HCT116 (cell line): ENCODE results near the gene DNAJC6. TPM values are rescaled to one million over a fixed set of nuclear protein-coding genes. Genes with fewer than 3 reads are reported as not detected.

Source experiments
- ATAC-seq: fragments of 200-7000 bp; cut with Tn5 transposase; 2 replicates; pipeline ENCODE4 v1.9.1; 2020; ENCODE audit warnings: mild to moderate bottlenecking, moderate library complexity
- BruUV-seq: library from RNA; stranded (reverse); fragments of 400-500 nt; replicated peaks from 2 replicates; lab custom pipeline; 2021; lab: Mats Ljungman, UMichigan
- CTCF ChIA-PET: fragments of 300-600 bp; sonication (Branson Sonifier 250); formaldehyde crosslinking; loops from one replicate; lab custom pipeline; 2021; ENCODE audit warnings: antibody characterized with exemption; lab: Charles Lee
- POLR2A ChIA-PET: fragments of 300-600, 350-600 bp; sonication (Branson Sonifier 250); formaldehyde crosslinking; loops from one replicate; lab custom pipeline; 2021; ENCODE audit warnings: antibody characterized with exemption; lab: Charles Lee
- RAD21 ChIA-PET, 2 experiments: fragments of 300-600 bp; sonication (Branson Sonifier 250); formaldehyde crosslinking; loops; one replicate each; lab custom pipeline; 2023; ENCODE audit warnings: low total read pairs in 2 of 2; ENCODE audit not compliant: uncharacterized antibody in 2 of 2, unreplicated experiment in 2 of 2, low non-redundant PET in 1 of 2; lab: Charles Lee
- DNase-seq: peaks from one replicate; pipeline ENCODE4 v3.0.0-alpha.2; 2010; ENCODE audit warnings: low read depth, low spot score
- H2AFZ ChIP-seq: fragments of 200-600 bp; shearing (Covaris generic), sonication (generic); 2 replicates; pipeline ENCODE4 v1.6.1; 2017; ENCODE audit warnings: low read depth, mixed run types, mixed read lengths, antibody characterized with exemption, low read length; ENCODE audit not compliant: poor library complexity, severe bottlenecking
- H3K27ac ChIP-seq: 2 replicates; pipeline ENCODE4 v1.5.1; 2012; ENCODE audit warnings: low read depth, low read length
- H3K27me3 ChIP-seq: fragments of 200-600 bp; sonication (generic); 2 replicates; pipeline ENCODE4 v1.6.1; 2016; ENCODE audit warnings: mixed run types, low read length, mixed read lengths; ENCODE audit not compliant: insufficient read depth
- H3K36me3 ChIP-seq, 2 experiments: fragments of 200-500 bp in 1 of 2; fragments of 200-600 bp in 1 of 2; sonication (Bioruptor generic) in 1 of 2; sonication (generic) in 1 of 2; 2 replicates each; pipeline versions ENCODE4 v1.5.1 to v1.6.1; 2014 to 2016; ENCODE audit warnings: low read length in 2 of 2, inconsistent platforms in 1 of 2, mixed read lengths in 1 of 2, mixed run types in 1 of 2; ENCODE audit not compliant: insufficient read depth in 2 of 2, control insufficient read depth in 1 of 2
- H3K4me1 ChIP-seq, 2 experiments: fragments of 200-600 bp in 1 of 2; sonication (generic) in 1 of 2; 2 replicates each; pipeline versions ENCODE4 v1.5.1 to v1.6.1; 2012 to 2017; ENCODE audit warnings: low read length in 2 of 2, inconsistent platforms in 1 of 2, mild to moderate bottlenecking in 1 of 2, mixed read lengths in 1 of 2, mixed run types in 1 of 2, moderate library complexity in 1 of 2; ENCODE audit not compliant: insufficient read depth in 2 of 2, control insufficient read depth in 1 of 2
- H3K4me2 ChIP-seq: fragments of 200-600 bp; sonication (generic); 2 replicates; pipeline ENCODE4 v1.6.1; 2017; ENCODE audit warnings: mixed run types, low read length, mixed read lengths
- H3K4me3 ChIP-seq, 2 experiments: fragments of 200-600 bp in 1 of 2; sonication (generic) in 1 of 2; replicated peaks in 1 of 2; 2 replicates each; pipeline ENCODE4 v1.5.1; 2011 to 2016; ENCODE audit warnings: low read length in 2 of 2, control low read depth in 1 of 2, low read depth in 1 of 2, mild to moderate bottlenecking in 1 of 2, mixed read lengths in 1 of 2, mixed run types in 1 of 2
- H3K79me2 ChIP-seq: fragments of 200-600 bp; sonication (generic); 2 replicates; pipeline ENCODE4 v1.6.1; 2017; ENCODE audit warnings: mild to moderate bottlenecking, mixed run types, low read length, moderate library complexity, mixed read lengths; ENCODE audit not compliant: insufficient read depth
- H3K9ac ChIP-seq: fragments of 200-600 bp; sonication (generic); 2 replicates; pipeline ENCODE4 v1.6.1; 2016; ENCODE audit warnings: low read length, mixed read lengths
- H3K9me2 ChIP-seq: fragments of 200-600 bp; sonication (generic), shearing (Covaris generic); 2 replicates; pipeline ENCODE4 v1.6.1; 2017; ENCODE audit warnings: mixed run types, mild to moderate bottlenecking, moderate library complexity; ENCODE audit not compliant: insufficient read depth
- H3K9me3 ChIP-seq, 2 experiments: fragments of 200-500 bp in 1 of 2; fragments of 200-600 bp in 1 of 2; sonication (Bioruptor generic) in 1 of 2; sonication (generic) in 1 of 2; 2 replicates each; pipeline ENCODE4 v1.6.1; 2014 to 2017; ENCODE audit warnings: low read length in 2 of 2, mixed read lengths in 2 of 2, inconsistent platforms in 1 of 2, low read depth in 1 of 2, mild to moderate bottlenecking in 1 of 2, mixed run types in 1 of 2, moderate library complexity in 1 of 2; ENCODE audit not compliant: control insufficient read depth in 1 of 2, insufficient read depth in 1 of 2
- H4K20me1 ChIP-seq: fragments of 200-600 bp; sonication (generic), shearing (Covaris generic); 2 replicates; pipeline ENCODE4 v1.6.1; 2017; ENCODE audit warnings: mixed run types, mild to moderate bottlenecking, moderate library complexity; ENCODE audit not compliant: insufficient read depth
- EGR1 ChIP-seq: IDR thresholded peaks from 2 replicates; pipeline ENCODE4 v1.6.1; 2012; ENCODE audit warnings: low read depth
- ELF1 ChIP-seq: IDR thresholded peaks from 2 replicates; pipeline ENCODE4 v1.6.1; 2012; ENCODE audit warnings: low read depth, borderline replicate concordance
- EZH2 ChIP-seq: fragments of 200-600 bp; sonication (generic); IDR thresholded peaks from 2 replicates; pipeline ENCODE4 v1.6.1; 2017; ENCODE audit warnings: antibody characterized with exemption, mixed run types
- EZH2phosphoT487 ChIP-seq: fragments of 200-600 bp; IDR thresholded peaks from 2 replicates; pipeline ENCODE4 v1.6.1; 2018; ENCODE audit warnings: antibody characterized with exemption, borderline replicate concordance
- JUND ChIP-seq: IDR thresholded peaks from 2 replicates; pipeline ENCODE4 v1.6.1; 2012
- POLR2A ChIP-seq: IDR thresholded peaks from 2 replicates; pipeline ENCODE4 v1.7.0; 2011; ENCODE audit warnings: borderline replicate concordance; ENCODE audit not compliant: insufficient read depth, insufficient read length; ENCODE audit errors: extremely low read depth
- SIN3A ChIP-seq: IDR thresholded peaks from 2 replicates; pipeline ENCODE4 v1.6.1; 2012; ENCODE audit warnings: low read depth
- SRF ChIP-seq: IDR thresholded peaks from 2 replicates; pipeline ENCODE4 v1.6.1; 2012; ENCODE audit warnings: low read depth
- TCF7L2 ChIP-seq: IDR thresholded peaks from 2 replicates; pipeline ENCODE4 v1.7.0; 2011; ENCODE audit warnings: borderline replicate concordance, inconsistent platforms; ENCODE audit not compliant: insufficient read depth, insufficient read length; ENCODE audit errors: extremely low read depth
- YY1 ChIP-seq: IDR thresholded peaks from 2 replicates; pipeline ENCODE4 v1.6.1; 2011; ENCODE audit warnings: low read length, low read depth, moderate library complexity, mild to moderate bottlenecking; ENCODE audit not compliant: insufficient replicate concordance; ENCODE audit errors: extremely low read depth
- ZFX ChIP-seq: fragments of 450-650 bp; IDR thresholded peaks from 2 replicates; pipeline ENCODE4 v1.6.1; 2017
- intact Hi-C: fragments of 100-400 bp; cut with micrococcal nuclease; formaldehyde crosslinking; loops from 2 replicates; pipeline ENCODE4 v1.10.0; 2022
- total RNA-seq: library from RNA; stranded (reverse); gene quantifications from one replicate; pipeline ENCODE4 v1.2.1, GENCODE V29; 2021; ENCODE audit not compliant: unreplicated experiment
- TF ChIP-seq, protein P1 (sequence below), 3 experiments: fragments of 200-600 bp in 1 of 3; sonication (generic) in 1 of 3; IDR thresholded peaks in 2 of 3; conservative IDR thresholded peaks in 1 of 3; 2 replicates each; pipeline ENCODE4 v1.5.1; 2012 to 2017; ENCODE audit warnings: low read depth in 2 of 3, low read length in 2 of 3, antibody characterized with exemption in 1 of 3, borderline replicate concordance in 1 of 3, control low read depth in 1 of 3, mild to moderate bottlenecking in 1 of 3, mixed read lengths in 1 of 3, mixed run types in 1 of 3, moderate library complexity in 1 of 3; ENCODE audit not compliant: insufficient read depth in 1 of 3
- TF ChIP-seq, protein P2 (sequence below): IDR thresholded peaks from 2 replicates; pipeline ENCODE4 v1.6.1; 2012; ENCODE audit warnings: low read depth
- TF ChIP-seq, protein P3 (sequence below): IDR thresholded peaks from 2 replicates; pipeline ENCODE4 v1.6.1; 2012

The DNAJC6 gene
- total RNA-seq, 1 experiment from 2014 or later = 9.0 TPM

DNA sequence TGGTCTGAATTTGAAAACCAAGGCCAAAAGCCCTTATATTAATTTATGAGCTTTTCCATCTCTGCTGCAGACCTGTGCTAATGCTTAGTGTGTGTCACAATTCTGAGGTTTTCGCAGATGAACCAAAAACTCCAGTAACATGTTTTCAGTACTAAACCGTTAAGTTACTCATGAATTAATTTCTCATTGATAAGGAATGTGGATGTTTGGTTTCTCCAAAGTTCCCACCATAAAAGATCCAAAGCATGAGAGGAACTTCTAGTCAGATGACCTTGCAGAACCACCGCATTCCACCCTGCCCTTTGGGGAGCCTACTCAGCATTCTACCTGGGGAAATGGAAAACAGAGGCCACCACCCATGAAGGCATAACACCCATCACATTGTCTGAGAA is 103.6 kb downstream of the DNAJC6 start (continued):
- TF ChIP-seq TCF7L2 (no peak), SRF (no peak), EZH2phosphoT487 (no peak), ELF1 (no peak), EGR1 (no peak), JUND (no peak)
- TF ChIP-seq, protein P1, sequence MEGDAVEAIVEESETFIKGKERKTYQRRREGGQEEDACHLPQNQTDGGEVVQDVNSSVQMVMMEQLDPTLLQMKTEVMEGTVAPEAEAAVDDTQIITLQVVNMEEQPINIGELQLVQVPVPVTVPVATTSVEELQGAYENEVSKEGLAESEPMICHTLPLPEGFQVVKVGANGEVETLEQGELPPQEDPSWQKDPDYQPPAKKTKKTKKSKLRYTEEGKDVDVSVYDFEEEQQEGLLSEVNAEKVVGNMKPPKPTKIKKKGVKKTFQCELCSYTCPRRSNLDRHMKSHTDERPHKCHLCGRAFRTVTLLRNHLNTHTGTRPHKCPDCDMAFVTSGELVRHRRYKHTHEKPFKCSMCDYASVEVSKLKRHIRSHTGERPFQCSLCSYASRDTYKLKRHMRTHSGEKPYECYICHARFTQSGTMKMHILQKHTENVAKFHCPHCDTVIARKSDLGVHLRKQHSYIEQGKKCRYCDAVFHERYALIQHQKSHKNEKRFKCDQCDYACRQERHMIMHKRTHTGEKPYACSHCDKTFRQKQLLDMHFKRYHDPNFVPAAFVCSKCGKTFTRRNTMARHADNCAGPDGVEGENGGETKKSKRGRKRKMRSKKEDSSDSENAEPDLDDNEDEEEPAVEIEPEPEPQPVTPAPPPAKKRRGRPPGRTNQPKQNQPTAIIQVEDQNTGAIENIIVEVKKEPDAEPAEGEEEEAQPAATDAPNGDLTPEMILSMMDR (IDR thresholded peaks at IDR 0.05 in 2 of 3, conservative IDR thresholded peaks at IDR 0.05 in 1 of 3; ENCODE audit: borderline replicate concordance in 1 of 3, insufficient read depth in 1 of 3, low read depth in 2 of 3, low read length in 2 of 3) = no peak

DNA sequence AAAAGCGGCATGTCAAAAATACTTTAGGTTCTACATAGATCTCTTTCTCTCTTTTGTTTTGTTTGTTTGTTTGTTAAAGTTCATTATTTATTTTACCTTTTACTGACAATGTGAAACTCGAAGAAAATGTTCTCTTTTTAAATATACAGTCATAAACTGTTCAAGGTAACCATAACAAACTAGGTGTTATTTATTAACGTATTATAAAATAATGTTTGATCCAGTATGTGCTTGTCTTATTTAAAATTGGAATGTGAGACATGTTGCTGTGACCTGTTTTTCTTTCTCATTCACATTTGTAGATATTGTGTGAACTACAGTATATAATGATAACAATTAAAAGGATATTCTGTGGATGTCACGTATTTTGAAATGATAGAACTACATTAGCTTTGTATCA is 105.2 kb downstream of the DNAJC6 start:
- ChIA-PET RAD21 (no interaction called here), CTCF (no interaction called here), POLR2A (no interaction called here)
- no TSS peak for BruUV-seq
- no peak for DNase-seq
- H3K9me2 ChIP-seq = no peaks in the 10 kb centered on the region
- no peaks in the 10 kb centered on the region for H3K79me2 ChIP-seq
- no peak overlapping the region for H3K27ac ChIP-seq
- H3K4me3 ChIP-seq = no peak overlapping the region
- intact Hi-C loops = no loop called here
- no peaks in the 10 kb centered on the region for H3K27me3 ChIP-seq
- TF ChIP-seq POLR2A = no peak
- no peak for TF ChIP-seq SIN3A
- TF ChIP-seq, protein P2, sequence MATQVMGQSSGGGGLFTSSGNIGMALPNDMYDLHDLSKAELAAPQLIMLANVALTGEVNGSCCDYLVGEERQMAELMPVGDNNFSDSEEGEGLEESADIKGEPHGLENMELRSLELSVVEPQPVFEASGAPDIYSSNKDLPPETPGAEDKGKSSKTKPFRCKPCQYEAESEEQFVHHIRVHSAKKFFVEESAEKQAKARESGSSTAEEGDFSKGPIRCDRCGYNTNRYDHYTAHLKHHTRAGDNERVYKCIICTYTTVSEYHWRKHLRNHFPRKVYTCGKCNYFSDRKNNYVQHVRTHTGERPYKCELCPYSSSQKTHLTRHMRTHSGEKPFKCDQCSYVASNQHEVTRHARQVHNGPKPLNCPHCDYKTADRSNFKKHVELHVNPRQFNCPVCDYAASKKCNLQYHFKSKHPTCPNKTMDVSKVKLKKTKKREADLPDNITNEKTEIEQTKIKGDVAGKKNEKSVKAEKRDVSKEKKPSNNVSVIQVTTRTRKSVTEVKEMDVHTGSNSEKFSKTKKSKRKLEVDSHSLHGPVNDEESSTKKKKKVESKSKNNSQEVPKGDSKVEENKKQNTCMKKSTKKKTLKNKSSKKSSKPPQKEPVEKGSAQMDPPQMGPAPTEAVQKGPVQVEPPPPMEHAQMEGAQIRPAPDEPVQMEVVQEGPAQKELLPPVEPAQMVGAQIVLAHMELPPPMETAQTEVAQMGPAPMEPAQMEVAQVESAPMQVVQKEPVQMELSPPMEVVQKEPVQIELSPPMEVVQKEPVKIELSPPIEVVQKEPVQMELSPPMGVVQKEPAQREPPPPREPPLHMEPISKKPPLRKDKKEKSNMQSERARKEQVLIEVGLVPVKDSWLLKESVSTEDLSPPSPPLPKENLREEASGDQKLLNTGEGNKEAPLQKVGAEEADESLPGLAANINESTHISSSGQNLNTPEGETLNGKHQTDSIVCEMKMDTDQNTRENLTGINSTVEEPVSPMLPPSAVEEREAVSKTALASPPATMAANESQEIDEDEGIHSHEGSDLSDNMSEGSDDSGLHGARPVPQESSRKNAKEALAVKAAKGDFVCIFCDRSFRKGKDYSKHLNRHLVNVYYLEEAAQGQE = no peak
- no peak for TF ChIP-seq ELF1
- no peak for TF ChIP-seq YY1
- no peak for TF ChIP-seq ZFX
- TF ChIP-seq EZH2 = no peak
- TF ChIP-seq, protein P3, sequence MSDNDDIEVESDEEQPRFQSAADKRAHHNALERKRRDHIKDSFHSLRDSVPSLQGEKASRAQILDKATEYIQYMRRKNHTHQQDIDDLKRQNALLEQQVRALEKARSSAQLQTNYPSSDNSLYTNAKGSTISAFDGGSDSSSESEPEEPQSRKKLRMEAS = no peak
- TF ChIP-seq JUND = no peak
- no peaks in the 10 kb centered on the region for H4K20me1 ChIP-seq
- ATAC-seq = no peak
- no peaks in the 10 kb centered on the region for H3K9me3 ChIP-seq
- H3K4me1 ChIP-seq = peaks cover 5 to 8% of the 10 kb centered on the region in 2 experiments; a peak in 2 of 4 replicates
- H3K4me2 ChIP-seq = no peak overlapping the region
- H3K36me3 ChIP-seq = no peaks in the 10 kb centered on the region
- no peak overlapping the region for H3K9ac ChIP-seq
- H2AFZ ChIP-seq = no peak overlapping the region
